Mucosa of descending colon (tissue), 3 donors: ENCODE data around the gene WWC2. TPM values are rescaled to one million over a fixed set of nuclear protein-coding genes. Genes with fewer than 3 reads are reported as not detected.

Source experiments
- ATAC-seq: fragments of 200-7000 bp; cut with Tn5 transposase; one replicate; pipeline ENCODE4 v1.9.1; 2020; ENCODE audit warnings: mild to moderate bottlenecking, moderate library complexity
- DNase-seq, 3 donors: peaks; one replicate each; pipeline ENCODE4 v3.0.0-alpha.2; 2020
- H3K36me3 ChIP-seq: fragments of 200-600 bp; one replicate; pipeline ENCODE4 v1.8.0; 2021; ENCODE audit warnings: low read depth, mild to moderate bottlenecking
- H3K4me1 ChIP-seq: fragments of 200-600 bp; one replicate; pipeline ENCODE4 v1.8.0; 2021; ENCODE audit warnings: low read depth, mild to moderate bottlenecking
- H3K4me3 ChIP-seq: fragments of 200-600 bp; one replicate; pipeline ENCODE4 v1.8.0; 2021; ENCODE audit warnings: mild to moderate bottlenecking
- H3K9me3 ChIP-seq: fragments of 200-600 bp; one replicate; pipeline ENCODE4 v1.8.0; 2021; ENCODE audit warnings: mild to moderate bottlenecking
- CTCF ChIP-seq: fragments of 200-600 bp; IDR thresholded peaks from one replicate; pipeline ENCODE4 v1.8.0; 2022; ENCODE audit warnings: antibody characterized with exemption, mild to moderate bottlenecking
- intact Hi-C, 2 donors: fragments of 100-400 bp; cut with DNase I in 1 of 2; cut with micrococcal nuclease in 1 of 2; formaldehyde crosslinking; loops; one replicate each; pipeline versions ENCODE4 v1.11.0 to v1.11.1; 2022; cut with DNase I, micrococcal nuclease
- total RNA-seq, 3 donors: library from RNA; stranded (reverse); fragmentation: NEBNext Ultra II Directional in 2 of 3; extraction: Animal tissue kit (Norgen Biotek cat#: 25700) in 2 of 3; gene quantifications; one replicate each; pipeline versions ENCODE4 v1.2.1 to v1.2.4, GENCODE V29; 2021 to 2023
- donor health status: DM: no; HTN: no; CAD: no; lungs with moderate emphysema.
- donor health status: DM: no; HTN: no; CAD: no.
- donor health status: DM: no; HTN: yes; CAD: no.

Gene WWC2
- total RNA-seq, 3 donors from 2014 or later, result 6.4 to 31.2 (median 7.7) TPM

GRCh38 chr4:183080372-183081115 is 18.5 kb upstream of the WWC2 start:
- no peak overlapping the region for H3K4me3 ChIP-seq
- ATAC-seq (peak; percentile 55), DNase-seq (no peak)
- intact Hi-C loops, result no loop called here
- H3K9me3 ChIP-seq, result no peaks in the 10 kb centered on the region
- H3K36me3 ChIP-seq, result no peaks in the 10 kb centered on the region
- TF ChIP-seq CTCF, result no peak
- peaks cover 16% of the 10 kb centered on the region for H3K4me1 ChIP-seq

GRCh38 chr4:183081116-183081469 is 18.0 kb upstream of the WWC2 start:
- no peak for TF ChIP-seq CTCF
- peaks cover 16% of the 10 kb centered on the region for H3K4me1 ChIP-seq
- intact Hi-C loops, result no loop called here
- no peaks in the 10 kb centered on the region for H3K36me3 ChIP-seq
- ATAC-seq (peak; percentile 82), DNase-seq (no peak)
- no peak overlapping the region for H3K4me3 ChIP-seq
- no peaks in the 10 kb centered on the region for H3K9me3 ChIP-seq

- peak in 1 of 3 donors; percentile 6 for DNase-seq
- peak; percentile 82 for ATAC-seq
- intact Hi-C loops, result no loop called here
Measured at GRCh38 chr4:183082053-183082452, 17.0 kb upstream of the WWC2 start.

GRCh38 chr4:183094393-183095198 is 4.5 kb upstream of the WWC2 start:
- Histone ChIP-seq H3K36me3 (no peaks in the 10 kb centered on the region), H3K4me1 (peaks cover 8% of the 10 kb centered on the region), H3K4me3 (no peak overlapping the region), H3K9me3 (no peaks in the 10 kb centered on the region)
- no peak for TF ChIP-seq CTCF
- ATAC-seq (no peak), DNase-seq (no peak)
- intact Hi-C loops, result no loop called here

More at GRCh38 chr4:183082053-183082452, 17.0 kb upstream of the WWC2 start:
- peaks cover 16% of the 10 kb centered on the region for H3K4me1 ChIP-seq
- H3K36me3 ChIP-seq, result no peaks in the 10 kb centered on the region
- no peak for TF ChIP-seq CTCF
- no peak overlapping the region for H3K4me3 ChIP-seq
- H3K9me3 ChIP-seq, result no peaks in the 10 kb centered on the region

GRCh38 chr4:183095199-183095512 is 3.9 kb upstream of the WWC2 start:
- H3K4me1 ChIP-seq, result peaks cover 12% of the 10 kb centered on the region
- H3K36me3 ChIP-seq, result no peaks in the 10 kb centered on the region
- H3K9me3 ChIP-seq, result no peaks in the 10 kb centered on the region
- DNase-seq (no peak), ATAC-seq (no peak)
- no peak overlapping the region for H3K4me3 ChIP-seq
- TF ChIP-seq CTCF, result no peak
- intact Hi-C loops, result no loop called here
